Activated T-cell treated with anti-CD3 and anti-CD28 coated beads, Interleukin-2, amount 50 U/mL, for 72 hours (primary cell): Measurements from ENCODE around the gene TYMS. TPM values are rescaled to one million over a fixed set of nuclear protein-coding genes. Genes with fewer than 3 reads are reported as not detected.

Experiments
- ATAC-seq, 2 donors: fragments of 150-1000 bp; cut with Tn5 transposase; replicated peaks in 1 of 2; 2 replicates each; pipeline ENCODE4 v1.10.0; 2021; ENCODE audit warnings: moderate library complexity in 2 of 2, mild to moderate bottlenecking in 1 of 2
- DNase-seq, 2 donors: peaks; one replicate each; pipeline ENCODE4 v3.0.0; 2021 to 2022; ENCODE audit warnings: mixed read lengths in 1 of 2
- H3K27ac Mint-ChIP-seq: one replicate; pipeline ENCODE4 v1.8.0; 2022; ENCODE audit warnings: mild to moderate bottlenecking, moderate library complexity, mixed read lengths
- H3K27me3 Mint-ChIP-seq: one replicate; pipeline ENCODE4 v1.8.0; 2022; ENCODE audit warnings: low read depth, mixed read lengths
- H3K36me3 Mint-ChIP-seq, 2 donors: one replicate each; pipeline ENCODE4 v1.8.0; 2022; ENCODE audit warnings: mixed read lengths in 2 of 2, mild to moderate bottlenecking in 1 of 2; ENCODE audit not compliant: insufficient read depth in 2 of 2
- H3K4me1 Mint-ChIP-seq: one replicate; pipeline ENCODE4 v1.8.0; 2022; ENCODE audit warnings: low read depth, mixed read lengths
- H3K4me3 Mint-ChIP-seq, 2 donors: one replicate each; pipeline ENCODE4 v1.8.0; 2022; ENCODE audit warnings: mild to moderate bottlenecking in 2 of 2, mixed read lengths in 2 of 2, moderate library complexity in 2 of 2
- H3K9me3 Mint-ChIP-seq, 2 donors: one replicate each; pipeline ENCODE4 v1.8.0; 2022; ENCODE audit warnings: mixed read lengths in 2 of 2
- total RNA-seq, 2 donors: library from RNA; stranded (reverse); gene quantifications; one replicate each; pipeline ENCODE4 v1.2.3, GENCODE V29; 2022

Gene TYMS
- total RNA-seq, 2 donors from 2014 or later = 163 to 236 TPM

DNA sequence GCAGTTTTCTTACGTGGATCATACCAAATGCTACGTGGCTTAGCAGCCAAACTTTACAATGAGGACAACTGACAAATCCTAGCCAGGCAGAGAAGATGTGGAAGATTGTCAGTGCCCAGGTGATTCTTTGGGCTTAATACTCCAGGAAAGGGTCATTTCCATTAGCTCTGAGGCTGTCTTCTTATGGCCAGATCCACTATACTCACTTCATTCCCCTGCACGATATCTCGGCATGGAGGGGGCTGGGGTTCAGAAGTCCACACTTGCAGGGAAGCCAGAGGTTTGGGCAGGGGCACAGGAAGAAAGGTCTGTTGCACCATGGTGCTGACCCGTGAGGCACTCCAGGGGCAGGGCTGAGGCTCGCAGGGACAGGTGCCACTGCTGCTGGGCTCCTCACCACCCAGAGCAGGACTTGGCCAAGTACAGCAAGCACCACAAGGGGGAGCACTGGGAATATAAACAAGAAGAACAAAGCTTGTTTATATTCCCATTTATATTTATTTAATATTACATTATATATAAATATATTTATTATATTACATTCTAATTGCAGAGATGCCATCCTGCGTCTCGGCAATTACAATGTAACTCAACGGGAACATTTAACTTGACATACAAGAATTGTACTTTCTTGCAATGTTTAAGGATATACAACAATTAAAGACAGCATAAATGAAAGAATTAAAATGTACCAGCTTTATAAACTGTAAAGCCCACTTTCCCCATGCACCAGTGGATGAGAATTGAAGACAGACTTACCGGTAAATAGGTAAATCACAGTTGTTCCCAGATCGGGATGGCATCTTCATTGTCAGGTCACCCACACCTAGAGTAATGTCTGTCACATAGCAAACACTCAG, 33.5 kb upstream of the TYMS start:
- no peaks in the 10 kb centered on the region for H3K4me1 Mint-ChIP-seq
- no peak overlapping the region for H3K4me3 Mint-ChIP-seq
- DNase-seq = peak; percentile 69 to 71
- ATAC-seq = peak; percentile 74 to 86
- no peaks in the 10 kb centered on the region for H3K9me3 Mint-ChIP-seq
- no peaks in the 10 kb centered on the region for H3K36me3 Mint-ChIP-seq
- peaks cover 11% of the 10 kb centered on the region for H3K27me3 Mint-ChIP-seq
- no peak overlapping the region for H3K27ac Mint-ChIP-seq

DNA sequence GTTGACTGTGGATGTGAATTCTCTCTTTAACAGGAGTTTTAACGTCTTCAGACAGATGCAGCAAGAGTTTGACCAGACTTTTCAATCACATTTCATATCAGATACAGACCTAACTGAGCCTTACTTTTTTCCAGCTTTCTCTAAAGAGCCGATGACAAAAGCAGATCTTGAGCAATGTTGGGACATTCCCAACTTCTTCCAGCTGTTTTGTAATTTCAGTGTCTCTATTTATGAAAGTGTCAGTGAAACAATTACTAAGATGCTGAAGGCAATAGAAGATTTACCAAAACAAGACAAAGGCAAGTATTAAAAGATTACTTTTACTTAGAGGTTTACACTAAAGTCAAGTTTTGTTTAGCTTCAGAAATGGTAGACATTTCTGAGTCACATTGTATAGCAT, 30.2 kb upstream of the TYMS start:
- Mint-ChIP-seq H3K4me1 (peaks cover 6% of the 10 kb centered on the region), H3K4me3 (no peak overlapping the region), H3K27ac (no peak overlapping the region), H3K27me3 (peaks cover 8% of the 10 kb centered on the region), H3K9me3 (peaks cover 0 to 3% of the 10 kb centered on the region in 2 donors), H3K36me3 (no peaks in the 10 kb centered on the region)
- ATAC-seq (no peak), DNase-seq (no peak)

DNA sequence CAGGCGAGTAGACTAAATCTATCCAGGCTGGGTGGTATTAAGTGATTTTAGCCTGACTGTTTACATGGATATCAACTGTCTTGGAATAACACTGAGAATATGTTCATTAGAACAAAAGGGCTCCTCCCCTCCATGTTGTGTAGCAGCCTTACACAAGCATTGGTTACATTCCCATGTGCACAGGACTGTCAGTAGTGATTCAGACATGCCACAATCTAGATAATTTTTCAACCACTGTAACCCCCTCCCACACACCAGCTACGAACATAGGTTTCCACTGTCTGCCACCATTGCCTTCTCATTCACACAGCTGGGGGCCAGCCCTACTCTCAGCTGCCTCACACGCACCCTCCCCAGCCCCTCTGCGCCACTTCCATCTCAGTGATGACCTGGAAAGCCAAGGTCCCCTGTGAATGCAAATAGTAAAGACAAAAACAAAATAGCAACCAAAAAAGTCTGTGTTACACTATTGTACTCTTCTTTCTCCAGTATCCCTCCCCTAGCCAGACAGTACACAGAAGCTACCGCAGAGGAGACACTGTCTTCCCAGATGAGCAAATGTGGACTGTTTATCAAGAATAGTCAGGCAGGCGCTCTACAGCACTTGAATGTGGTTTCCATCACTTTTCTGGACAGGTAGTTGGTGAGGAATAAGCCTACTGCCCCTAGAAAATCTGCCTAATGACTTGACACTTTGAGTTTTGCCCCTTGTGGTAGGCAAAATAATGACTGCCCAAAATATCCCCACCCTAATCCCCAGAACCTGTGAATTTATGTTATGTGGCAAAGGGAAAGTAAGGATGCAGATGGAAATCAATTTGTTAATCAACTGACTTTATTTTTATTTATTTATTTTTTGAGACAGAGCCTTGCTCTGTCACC, 27.9 kb upstream of the TYMS start:
- no peaks in the 10 kb centered on the region for H3K36me3 Mint-ChIP-seq
- ATAC-seq (peak; percentile 65 to 75), DNase-seq (peak in 1 of 2 donors; percentile 2)
- peaks cover 6% of the 10 kb centered on the region for H3K27me3 Mint-ChIP-seq
- H3K9me3 Mint-ChIP-seq = peaks cover 0 to 3% of the 10 kb centered on the region in 2 donors
- no peak overlapping the region for H3K27ac Mint-ChIP-seq
- H3K4me1 Mint-ChIP-seq = peaks cover 6% of the 10 kb centered on the region
- H3K4me3 Mint-ChIP-seq = no peak overlapping the region

DNA sequence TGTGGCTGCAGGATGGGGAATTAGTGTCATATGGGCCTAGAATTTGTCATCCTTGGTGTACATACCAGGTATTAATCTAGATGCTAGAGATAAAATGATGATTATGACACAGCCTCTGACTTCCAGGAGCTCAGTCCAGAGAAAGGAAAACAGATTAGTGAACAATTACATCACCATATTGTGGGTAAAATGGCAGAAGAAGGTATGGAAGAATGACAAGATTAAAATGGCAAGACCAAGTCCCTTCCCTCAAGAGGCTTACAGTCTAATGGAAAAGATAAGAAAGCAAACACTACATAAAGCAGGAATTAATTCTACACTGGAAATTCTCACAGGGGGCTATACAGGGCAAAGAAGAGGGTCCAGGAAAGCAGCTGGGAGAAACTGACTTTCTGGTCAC, 25.9 kb upstream of the TYMS start:
- Mint-ChIP-seq H3K4me1 (peaks cover 6% of the 10 kb centered on the region), H3K27me3 (no peaks in the 10 kb centered on the region), H3K36me3 (no peaks in the 10 kb centered on the region), H3K9me3 (peaks cover 0 to 3% of the 10 kb centered on the region in 2 donors), H3K27ac (no peak overlapping the region), H3K4me3 (no peak overlapping the region)
- ATAC-seq (no peak), DNase-seq (no peak)

DNA sequence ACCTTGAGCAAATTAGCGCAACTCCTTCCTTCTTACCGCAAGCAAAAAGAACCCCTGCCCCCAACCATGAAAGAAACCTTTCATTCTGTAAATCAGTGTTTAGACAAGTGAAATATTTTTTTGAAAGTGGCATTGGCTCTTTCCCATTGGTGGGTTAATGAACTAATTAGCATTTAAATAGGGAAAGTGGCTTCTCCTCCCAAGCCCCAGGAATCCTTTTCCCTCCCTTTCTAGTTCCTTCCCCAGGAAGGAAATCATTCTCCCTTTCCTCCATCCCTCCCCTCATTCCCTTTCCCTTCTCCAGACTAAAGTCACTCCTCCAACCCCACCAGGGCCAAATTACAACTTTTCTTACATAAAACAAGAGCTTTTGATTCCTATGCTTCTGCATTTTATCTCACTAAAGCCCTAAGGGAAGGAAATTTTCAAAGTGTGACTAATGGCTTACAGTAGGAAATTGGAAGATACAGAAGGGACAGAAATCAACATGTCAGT, 22.9 kb upstream of the TYMS start:
- Mint-ChIP-seq H3K27ac (no peak overlapping the region), H3K36me3 (no peaks in the 10 kb centered on the region), H3K27me3 (no peaks in the 10 kb centered on the region), H3K4me3 (no peak overlapping the region), H3K9me3 (peaks cover 0 to 3% of the 10 kb centered on the region in 2 donors), H3K4me1 (peaks cover 2% of the 10 kb centered on the region)
- ATAC-seq (no peak), DNase-seq (no peak)

DNA sequence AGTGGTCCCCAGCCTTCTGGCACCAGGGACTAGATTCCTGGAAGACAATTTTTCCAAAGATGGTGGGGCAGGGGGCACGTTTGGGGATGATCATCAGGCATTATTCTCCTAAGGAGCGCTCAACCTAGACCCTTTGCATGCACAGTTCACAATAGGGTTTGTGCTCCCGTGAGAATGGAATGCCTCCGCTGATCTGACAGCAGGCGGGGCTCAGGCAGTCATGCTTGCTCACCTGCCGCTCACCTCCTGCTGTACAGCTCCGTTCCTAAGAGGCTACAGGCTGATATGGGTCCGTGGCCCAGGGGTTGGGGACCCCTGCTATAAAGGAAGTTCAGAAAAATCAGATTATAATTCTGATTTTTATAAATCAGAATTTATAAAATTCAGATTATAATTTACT, 22.3 kb upstream of the TYMS start:
- DNase-seq (no peak), ATAC-seq (no peak)
- Mint-ChIP-seq H3K27me3 (no peaks in the 10 kb centered on the region), H3K27ac (no peak overlapping the region), H3K9me3 (peaks cover 0 to 3% of the 10 kb centered on the region in 2 donors), H3K36me3 (no peaks in the 10 kb centered on the region), H3K4me1 (no peaks in the 10 kb centered on the region), H3K4me3 (no peak overlapping the region)

DNA sequence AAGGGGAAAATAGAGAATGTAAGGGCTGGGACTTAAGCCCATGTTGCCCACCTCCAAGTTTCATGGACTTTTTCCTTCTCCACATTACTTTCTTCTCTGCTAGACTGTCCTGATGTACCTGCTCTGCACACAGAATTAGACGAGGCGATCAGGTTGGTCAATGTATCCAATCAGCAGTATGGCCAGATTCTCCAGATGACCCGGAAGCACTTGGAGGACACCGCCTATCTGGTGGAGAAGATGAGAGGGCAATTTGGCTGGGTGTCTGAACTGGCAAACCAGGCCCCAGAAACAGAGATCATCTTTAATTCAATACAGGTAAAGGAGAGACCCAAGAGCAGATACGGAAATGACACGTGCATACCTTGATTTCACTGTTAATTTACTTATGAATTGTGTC, 16.2 kb upstream of the TYMS start:
- H3K9me3 Mint-ChIP-seq = no peaks in the 10 kb centered on the region

DNA sequence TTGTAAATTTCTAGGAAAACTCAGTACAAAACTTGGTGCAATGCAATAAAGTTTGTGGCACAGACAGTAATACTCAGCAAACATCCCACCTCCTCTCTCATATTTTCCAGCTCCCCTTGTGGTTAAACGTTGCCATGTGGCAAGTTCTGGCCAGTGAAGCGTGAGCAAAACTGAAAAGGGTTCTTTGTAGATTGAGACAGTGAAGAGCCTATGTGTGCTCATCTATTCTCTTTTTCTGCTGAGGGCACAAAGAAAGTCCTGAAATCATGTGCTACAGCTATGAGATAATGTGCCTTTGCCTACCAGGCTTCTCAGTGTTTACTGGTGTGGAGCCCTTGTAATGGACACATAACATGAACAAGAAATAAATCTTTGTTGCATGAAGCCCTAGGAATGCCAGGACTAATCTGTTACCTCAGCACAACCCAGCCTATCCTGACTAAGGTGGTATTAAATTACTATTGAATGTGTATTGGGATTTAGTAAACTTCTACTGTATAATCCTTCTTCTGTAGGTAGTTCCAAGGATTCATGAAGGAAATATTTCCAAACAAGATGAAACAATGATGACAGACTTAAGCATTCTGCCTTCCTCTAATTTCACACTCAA, 13.0 kb upstream of the TYMS start:
- peak; percentile 95 to 96 for ATAC-seq

More for the DNA sequence above, 16.2 kb upstream of the TYMS start:
- Mint-ChIP-seq H3K27ac (no peak overlapping the region), H3K4me3 (no peak overlapping the region), H3K4me1 (peaks cover 8% of the 10 kb centered on the region), H3K36me3 (no peaks in the 10 kb centered on the region), H3K27me3 (no peaks in the 10 kb centered on the region)
- ATAC-seq (no peak), DNase-seq (no peak)

DNA sequence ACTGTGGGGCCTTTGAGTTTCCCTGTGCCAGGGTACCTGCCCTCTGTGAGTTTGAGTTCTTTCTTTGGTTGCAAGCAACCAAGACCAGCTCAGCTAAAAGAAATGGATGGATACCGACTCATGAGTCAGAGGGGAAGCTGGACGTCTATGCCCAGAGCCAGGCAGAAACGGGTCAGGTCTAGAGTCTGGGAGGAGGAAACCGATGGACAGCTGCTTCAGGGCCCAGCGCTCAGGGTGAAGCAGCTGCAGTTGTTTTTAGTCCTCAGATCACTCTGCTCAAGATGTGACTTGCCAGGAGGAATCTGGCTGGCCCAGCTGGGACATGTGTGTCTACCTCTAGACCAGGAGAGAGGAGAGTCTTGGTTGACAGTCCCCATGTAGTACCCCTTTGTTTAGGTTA, 10.1 kb upstream of the TYMS start:
- no peak for DNase-seq
- Mint-ChIP-seq H3K4me1 (peaks cover 16% of the 10 kb centered on the region), H3K27ac (no peak overlapping the region), H3K9me3 (no peaks in the 10 kb centered on the region), H3K4me3 (no peak overlapping the region), H3K27me3 (no peaks in the 10 kb centered on the region), H3K36me3 (no peaks in the 10 kb centered on the region)
- ATAC-seq = no peak

More for the DNA sequence above, 13.0 kb upstream of the TYMS start:
- peaks cover 8% of the 10 kb centered on the region for H3K4me1 Mint-ChIP-seq
- no peak overlapping the region for H3K4me3 Mint-ChIP-seq
- H3K27ac Mint-ChIP-seq = no peak overlapping the region
- peak; percentile 28 to 45 for DNase-seq
- no peaks in the 10 kb centered on the region for H3K9me3 Mint-ChIP-seq
- H3K27me3 Mint-ChIP-seq = no peaks in the 10 kb centered on the region
- no peaks in the 10 kb centered on the region for H3K36me3 Mint-ChIP-seq

DNA sequence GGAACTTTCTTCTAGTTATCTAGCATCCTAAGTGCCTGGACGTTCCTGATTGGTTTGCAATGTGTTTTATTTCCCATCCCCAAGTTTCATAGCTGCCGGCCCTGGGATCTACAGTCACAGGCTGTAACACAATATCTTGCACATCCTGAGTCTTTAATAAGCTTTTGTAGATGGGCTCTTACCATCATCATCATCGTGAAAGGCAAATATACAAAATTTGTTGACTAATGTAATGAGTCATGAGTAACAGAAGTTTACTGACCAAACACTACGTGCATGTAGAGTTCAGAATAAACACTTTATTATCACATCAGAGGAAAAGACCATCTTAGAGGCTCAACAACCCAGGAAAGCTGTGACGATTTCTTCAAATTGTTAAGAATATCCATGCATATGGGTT, 8.1 kb upstream of the TYMS start:
- H3K27me3 Mint-ChIP-seq = peaks cover 10% of the 10 kb centered on the region
- H3K9me3 Mint-ChIP-seq = no peaks in the 10 kb centered on the region
- no peak overlapping the region for H3K4me3 Mint-ChIP-seq
- ATAC-seq (no peak), DNase-seq (no peak)
- H3K27ac Mint-ChIP-seq = no peak overlapping the region
- H3K36me3 Mint-ChIP-seq = no peaks in the 10 kb centered on the region
- peaks cover 11% of the 10 kb centered on the region for H3K4me1 Mint-ChIP-seq

DNA sequence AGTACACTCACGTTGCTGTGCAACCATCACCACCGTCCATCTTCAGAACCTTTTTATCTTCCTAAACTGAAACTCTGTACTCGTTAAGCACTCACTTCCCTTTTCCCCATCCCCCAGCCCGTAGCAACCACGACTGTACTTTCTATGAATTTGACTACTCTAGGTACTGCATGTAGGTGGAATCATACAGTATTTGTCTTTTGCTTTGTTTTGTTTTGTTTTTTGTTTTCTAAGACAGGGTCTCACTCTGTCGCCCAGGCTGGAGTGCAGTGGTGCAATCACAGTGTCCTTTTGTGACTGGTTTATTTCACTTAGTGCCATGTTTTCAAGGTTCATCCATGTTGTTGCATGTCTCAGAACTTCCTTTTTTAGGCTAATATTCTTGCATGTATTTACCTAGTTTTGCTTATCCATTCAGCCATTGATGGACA, 7.0 kb upstream of the TYMS start:
- DNase-seq = peak in 1 of 2 donors; percentile 36
- Mint-ChIP-seq H3K27ac (no peak overlapping the region), H3K4me3 (peak overlapping the region; percentile 30 to 66), H3K27me3 (peaks cover 15% of the 10 kb centered on the region), H3K9me3 (no peaks in the 10 kb centered on the region), H3K4me1 (peaks cover 10% of the 10 kb centered on the region), H3K36me3 (no peaks in the 10 kb centered on the region)
- ATAC-seq = peak; percentile 69 to 84

DNA sequence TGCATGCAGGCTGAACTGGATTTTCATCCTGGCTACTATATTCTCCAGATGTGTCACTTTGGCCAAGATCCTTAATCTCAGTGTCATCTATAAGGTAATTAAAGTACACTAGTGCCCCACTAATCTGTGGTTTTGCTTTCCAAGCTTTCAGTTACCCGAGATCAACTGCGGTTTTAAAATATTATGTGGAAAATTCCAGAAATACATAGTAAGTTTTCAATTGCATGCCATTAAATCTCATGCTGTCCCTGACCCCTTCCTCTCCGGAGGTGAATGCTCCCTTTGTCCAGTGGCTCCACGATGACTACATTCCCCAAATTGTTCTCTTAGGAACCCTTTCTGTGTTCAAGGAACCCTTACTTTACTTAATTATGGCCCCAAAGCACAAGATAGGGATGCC, 5.3 kb upstream of the TYMS start:
- Mint-ChIP-seq H3K4me1 (peaks cover 19% of the 10 kb centered on the region), H3K27me3 (peaks cover 24% of the 10 kb centered on the region), H3K36me3 (peaks cover 0 to 2% of the 10 kb centered on the region in 2 donors), H3K4me3 (no peak overlapping the region), H3K27ac (no peak overlapping the region), H3K9me3 (no peaks in the 10 kb centered on the region)
- DNase-seq = no peak
- no peak for ATAC-seq

DNA sequence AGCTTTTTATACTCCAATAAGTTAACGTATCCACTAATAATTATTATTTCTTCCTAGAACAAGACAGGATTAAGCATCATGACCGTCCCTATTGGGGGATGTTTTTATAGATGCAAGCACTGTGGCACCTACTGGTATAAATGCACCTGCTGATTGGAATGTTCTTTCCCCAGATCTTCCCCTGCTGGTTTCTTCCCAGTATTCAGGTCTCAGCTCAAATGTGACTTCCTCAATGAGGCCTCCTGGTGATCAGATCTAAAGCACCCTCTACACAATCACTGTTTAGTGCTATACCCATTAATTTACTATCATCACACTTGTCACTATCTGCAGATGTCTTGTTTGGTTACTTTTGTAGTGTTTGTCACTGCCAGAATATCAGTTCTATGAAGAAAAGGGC, 3.9 kb upstream of the TYMS start:
- H3K36me3 Mint-ChIP-seq = peaks cover 0 to 5% of the 10 kb centered on the region in 2 donors
- no peaks in the 10 kb centered on the region for H3K9me3 Mint-ChIP-seq
- DNase-seq = no peak
- peaks cover 24% of the 10 kb centered on the region for H3K27me3 Mint-ChIP-seq
- no peak overlapping the region for H3K4me3 Mint-ChIP-seq
- H3K4me1 Mint-ChIP-seq = peaks cover 19% of the 10 kb centered on the region
- ATAC-seq = no peak
- H3K27ac Mint-ChIP-seq = no peak overlapping the region
